KMS-11 (cell line): ENCODE measurements around the gene C5AR1.

Experiments used
- H2AFZ ChIP-seq: fragments of 200-600 bp; sonication (generic); 2 replicates; pipeline ENCODE4 v1.6.1; 2016; ENCODE audit warnings: antibody characterized with exemption, mixed run types, low read depth
- H3K27ac ChIP-seq: fragments of 200-600 bp; sonication (generic); 2 replicates; pipeline ENCODE4 v1.6.1; 2016; ENCODE audit warnings: mild to moderate bottlenecking, mixed run types
- H3K27me3 ChIP-seq: fragments of 200-600 bp; sonication (generic); 2 replicates; pipeline ENCODE4 v1.6.1; 2017; ENCODE audit warnings: mild to moderate bottlenecking, low read depth, mixed run types, moderate library complexity; ENCODE audit not compliant: insufficient read depth
- H3K36me3 ChIP-seq: fragments of 200-600 bp; sonication (generic); 2 replicates; pipeline ENCODE4 v1.6.1; 2017; ENCODE audit warnings: mild to moderate bottlenecking, mixed run types; ENCODE audit not compliant: insufficient read depth
- H3K4me1 ChIP-seq: fragments of 200-600 bp; sonication (generic); 2 replicates; pipeline ENCODE4 v1.6.1; 2016; ENCODE audit warnings: mild to moderate bottlenecking, low read depth, mixed run types; ENCODE audit not compliant: poor library complexity, severe bottlenecking
- H3K4me2 ChIP-seq: fragments of 200-600 bp; sonication (generic); 2 replicates; pipeline ENCODE4 v1.7.0; 2016; ENCODE audit warnings: mild to moderate bottlenecking, mixed run types
- H3K4me3 ChIP-seq: fragments of 200-600 bp; sonication (generic); IDR thresholded peaks from 2 replicates; pipeline ENCODE4 v1.6.1; 2017; ENCODE audit warnings: low read depth, low read length, mixed read lengths; ENCODE audit not compliant: insufficient read depth
- H3K79me2 ChIP-seq: fragments of 200-600 bp; sonication (generic); 2 replicates; pipeline ENCODE4 v1.6.1; 2016; ENCODE audit warnings: low read depth, mixed run types; ENCODE audit not compliant: insufficient read depth
- H3K9ac ChIP-seq: fragments of 200-600 bp; sonication (generic); 2 replicates; pipeline ENCODE4 v1.6.1; 2016; ENCODE audit warnings: mild to moderate bottlenecking, mixed run types
- H4K20me1 ChIP-seq: fragments of 200-600 bp; sonication (generic); 2 replicates; pipeline ENCODE4 v1.6.1; 2016; ENCODE audit warnings: mild to moderate bottlenecking, mixed run types; ENCODE audit not compliant: insufficient read depth
- TF ChIP-seq, protein P1 (sequence below): fragments of 200-600 bp; sonication (generic); conservative IDR thresholded peaks from 2 replicates; pipeline ENCODE4 v1.6.1; 2017; ENCODE audit warnings: low read depth, mild to moderate bottlenecking, antibody characterized with exemption, low read length, moderate library complexity, mixed read lengths

The C5AR1 gene

DNA sequence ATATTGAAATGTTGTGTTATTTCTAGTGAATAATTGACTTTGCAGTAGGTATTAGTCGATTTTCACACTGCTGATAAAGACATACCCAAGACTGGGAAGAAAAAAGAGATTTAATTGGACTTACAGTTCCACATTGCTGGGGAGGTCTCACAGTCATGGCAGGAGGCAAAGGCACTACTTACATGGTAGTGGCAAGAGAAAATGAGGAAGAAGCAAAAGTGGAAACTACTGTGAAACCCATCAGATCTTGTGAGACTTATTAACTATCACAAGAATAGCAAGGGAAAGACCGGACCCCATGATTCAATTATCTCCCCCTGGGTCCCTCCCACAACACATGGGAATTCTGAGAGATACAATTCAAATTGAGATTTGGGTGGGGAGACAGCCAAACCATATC, 12.4 kb downstream of the C5AR1 start:
- Histone ChIP-seq H3K27ac (no peak overlapping the region), H2AFZ (no peak overlapping the region), H3K79me2 (no peaks in the 10 kb centered on the region), H3K27me3 (peaks cover 68% of the 10 kb centered on the region), H3K4me1 (no peaks in the 10 kb centered on the region), H3K4me2 (no peak overlapping the region), H3K4me3 (no peak overlapping the region), H4K20me1 (no peaks in the 10 kb centered on the region), H3K9ac (no peak overlapping the region), H3K36me3 (no peaks in the 10 kb centered on the region)
- TF ChIP-seq, protein P1, sequence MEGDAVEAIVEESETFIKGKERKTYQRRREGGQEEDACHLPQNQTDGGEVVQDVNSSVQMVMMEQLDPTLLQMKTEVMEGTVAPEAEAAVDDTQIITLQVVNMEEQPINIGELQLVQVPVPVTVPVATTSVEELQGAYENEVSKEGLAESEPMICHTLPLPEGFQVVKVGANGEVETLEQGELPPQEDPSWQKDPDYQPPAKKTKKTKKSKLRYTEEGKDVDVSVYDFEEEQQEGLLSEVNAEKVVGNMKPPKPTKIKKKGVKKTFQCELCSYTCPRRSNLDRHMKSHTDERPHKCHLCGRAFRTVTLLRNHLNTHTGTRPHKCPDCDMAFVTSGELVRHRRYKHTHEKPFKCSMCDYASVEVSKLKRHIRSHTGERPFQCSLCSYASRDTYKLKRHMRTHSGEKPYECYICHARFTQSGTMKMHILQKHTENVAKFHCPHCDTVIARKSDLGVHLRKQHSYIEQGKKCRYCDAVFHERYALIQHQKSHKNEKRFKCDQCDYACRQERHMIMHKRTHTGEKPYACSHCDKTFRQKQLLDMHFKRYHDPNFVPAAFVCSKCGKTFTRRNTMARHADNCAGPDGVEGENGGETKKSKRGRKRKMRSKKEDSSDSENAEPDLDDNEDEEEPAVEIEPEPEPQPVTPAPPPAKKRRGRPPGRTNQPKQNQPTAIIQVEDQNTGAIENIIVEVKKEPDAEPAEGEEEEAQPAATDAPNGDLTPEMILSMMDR: no peak

DNA sequence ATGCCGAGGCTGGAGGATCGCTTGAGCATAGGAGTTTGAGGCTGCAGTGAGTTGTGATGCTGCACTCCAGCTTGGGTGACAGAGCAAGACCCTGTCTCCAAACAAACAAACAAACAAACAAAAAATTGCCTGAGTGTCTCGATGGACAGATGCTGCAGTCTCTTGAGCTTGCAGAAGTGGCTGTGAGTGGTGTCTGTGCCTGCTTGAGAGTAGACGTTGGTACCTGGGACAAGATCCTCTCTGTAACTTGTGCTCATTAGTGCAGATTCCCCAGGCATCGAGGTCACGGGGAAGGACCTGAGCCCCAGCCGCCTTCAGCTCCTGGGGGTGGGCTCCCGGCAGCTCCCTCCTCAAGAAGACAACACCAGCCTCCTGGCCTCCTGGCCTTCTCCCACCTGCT, 13.7 kb downstream of the C5AR1 start:
- Histone ChIP-seq H3K27ac (no peak overlapping the region), H3K27me3 (peaks cover 64% of the 10 kb centered on the region), H3K79me2 (no peaks in the 10 kb centered on the region), H3K4me3 (no peak overlapping the region), H4K20me1 (no peaks in the 10 kb centered on the region), H3K9ac (no peak overlapping the region), H2AFZ (no peak overlapping the region), H3K36me3 (no peaks in the 10 kb centered on the region), H3K4me1 (no peaks in the 10 kb centered on the region), H3K4me2 (no peak overlapping the region)
- TF ChIP-seq, protein P1: no peak

DNA sequence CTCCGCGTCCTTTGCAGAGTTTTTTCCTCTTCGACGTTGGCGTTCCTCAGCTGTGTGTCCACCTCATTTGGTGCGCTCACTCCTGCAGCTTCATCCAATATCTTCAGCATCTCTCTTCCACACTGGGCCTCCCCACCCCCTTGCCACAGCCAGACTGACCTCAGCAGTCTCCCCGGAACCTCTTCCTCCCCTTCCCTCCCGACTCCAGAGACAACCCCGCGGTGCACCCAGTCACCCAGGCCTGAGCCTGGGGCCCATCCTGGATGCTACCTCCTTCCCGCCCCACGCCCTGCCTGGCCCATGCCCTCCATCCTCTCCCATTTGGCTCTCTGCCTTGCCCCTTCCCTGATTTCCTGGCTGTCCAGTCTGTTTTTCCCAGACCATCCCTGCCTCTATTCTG, 14.2 kb downstream of the C5AR1 start:
- Histone ChIP-seq H3K4me2 (no peak overlapping the region), H2AFZ (no peak overlapping the region)

DNA sequence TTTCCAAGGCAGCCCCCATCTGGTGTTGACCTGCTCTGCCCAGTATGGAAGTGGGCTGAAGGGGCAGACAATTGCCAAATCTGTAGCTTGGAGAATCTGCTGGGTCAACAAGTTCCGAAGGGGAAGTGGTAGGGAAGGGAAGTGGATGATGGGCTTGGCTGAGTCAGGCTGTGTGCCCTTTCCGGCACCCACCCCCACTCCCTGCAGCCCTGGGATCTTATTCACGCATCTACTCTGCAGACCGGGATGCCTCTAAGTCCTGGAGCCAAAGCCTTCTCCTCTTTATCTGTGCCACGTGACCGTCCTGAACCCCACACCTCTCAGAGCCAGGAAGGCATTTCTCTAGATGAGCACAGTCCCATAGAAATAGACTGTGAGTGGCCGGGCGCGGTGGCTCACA, 14.8 kb downstream of the C5AR1 start:
- H3K79me2 ChIP-seq: no peaks in the 10 kb centered on the region
- H3K27me3 ChIP-seq: peaks cover 56% of the 10 kb centered on the region
- no peak overlapping the region for H3K4me3 ChIP-seq
- H4K20me1 ChIP-seq: no peaks in the 10 kb centered on the region
- H3K9ac ChIP-seq: no peak overlapping the region
- H3K27ac ChIP-seq: no peak overlapping the region
- no peaks in the 10 kb centered on the region for H3K36me3 ChIP-seq
- H2AFZ ChIP-seq: no peak overlapping the region
- H3K4me1 ChIP-seq: no peaks in the 10 kb centered on the region
- TF ChIP-seq, protein P1: no peak
- H3K4me2 ChIP-seq: no peak overlapping the region

More for the DNA sequence above, 14.2 kb downstream of the C5AR1 start:
- Histone ChIP-seq H3K27ac (no peak overlapping the region), H3K4me1 (no peaks in the 10 kb centered on the region), H3K4me3 (no peak overlapping the region), H3K36me3 (no peaks in the 10 kb centered on the region), H3K79me2 (no peaks in the 10 kb centered on the region), H4K20me1 (no peaks in the 10 kb centered on the region), H3K9ac (no peak overlapping the region), H3K27me3 (peaks cover 59% of the 10 kb centered on the region)
- TF ChIP-seq, protein P1: no peak
